G401.6 (cell line): ENCODE measurements around the gene SRPRB.

ENCODE experiments used
- FAIRE-seq: peaks from 2 replicates; lab custom pipeline; 2012; peaks lifted over from hg19 to GRCh38; lab: Jason Lieb, UNC

SRPRB gene

DNA sequence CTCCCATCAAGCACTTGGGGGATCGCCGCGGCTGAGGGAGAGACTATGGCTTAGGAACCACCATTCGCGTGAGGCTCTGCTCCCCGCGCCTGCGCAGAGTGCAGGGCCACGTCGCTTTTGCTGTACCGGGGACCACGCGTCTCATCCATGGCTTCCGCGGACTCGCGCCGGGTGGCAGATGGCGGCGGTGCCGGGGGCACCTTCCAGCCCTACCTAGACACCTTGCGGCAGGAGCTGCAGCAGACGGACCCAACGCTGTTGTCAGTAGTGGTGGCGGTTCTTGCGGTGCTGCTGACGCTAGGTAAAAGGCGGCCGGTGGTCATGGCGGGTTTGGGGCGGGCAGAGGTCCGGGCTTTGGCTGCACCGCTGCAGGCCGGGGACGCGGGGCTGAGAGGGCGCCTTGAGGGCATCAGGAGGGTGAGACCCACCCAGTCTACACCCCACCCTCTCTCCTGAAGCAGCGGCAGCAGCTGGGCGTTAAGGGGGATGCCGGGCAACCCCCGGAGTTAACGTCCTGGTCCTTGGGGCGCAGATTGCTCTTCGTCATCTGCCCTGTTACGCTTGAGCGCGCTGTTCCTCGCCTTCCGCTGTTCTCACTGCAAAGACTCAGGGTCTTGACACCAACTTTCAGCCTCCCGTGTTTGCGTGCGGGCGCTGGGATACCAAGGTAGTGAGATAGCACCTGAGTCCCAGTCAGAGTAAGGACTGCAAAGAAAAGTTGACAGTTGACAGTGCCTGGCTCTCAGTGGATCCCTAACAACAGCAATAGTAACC lies at the start of gene SRPRB:
TSS of gene SRPRB (plus strand) at position 114 of the 774 bp plus-strand sequence. CDS start at position 148, 34 bp downstream.
- FAIRE-seq, result peak; percentile 59

GRCh38 chr3:133756716-133757694 lies 48.6 kb upstream of the SRPRB start:
- FAIRE-seq, result no peak

- no peak for FAIRE-seq
Measured at GRCh38 chr3:133757701-133758567, 47.7 kb upstream of the SRPRB start.

DNA sequence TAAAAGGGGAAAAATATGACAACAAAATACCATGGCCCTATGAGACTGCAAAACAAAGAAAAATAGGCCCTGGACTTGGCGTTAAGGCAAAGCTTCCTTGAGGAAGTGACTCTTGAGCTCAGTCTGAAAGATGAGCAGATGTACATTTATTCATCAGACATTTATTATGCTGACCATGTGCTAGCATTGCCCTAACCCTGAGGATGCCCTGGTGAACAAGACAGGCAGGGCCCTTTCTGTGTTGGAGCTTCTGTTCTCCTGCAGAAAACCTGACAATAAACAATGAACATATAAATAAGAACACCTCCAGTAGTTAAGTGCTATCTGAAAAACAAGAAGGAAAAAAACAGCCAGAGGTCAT lies 47.1 kb upstream of the SRPRB start:
- FAIRE-seq, result no peak

GRCh38 chr3:133758964-133759739 lies 46.5 kb upstream of the SRPRB start:
- FAIRE-seq, result no peak

DNA sequence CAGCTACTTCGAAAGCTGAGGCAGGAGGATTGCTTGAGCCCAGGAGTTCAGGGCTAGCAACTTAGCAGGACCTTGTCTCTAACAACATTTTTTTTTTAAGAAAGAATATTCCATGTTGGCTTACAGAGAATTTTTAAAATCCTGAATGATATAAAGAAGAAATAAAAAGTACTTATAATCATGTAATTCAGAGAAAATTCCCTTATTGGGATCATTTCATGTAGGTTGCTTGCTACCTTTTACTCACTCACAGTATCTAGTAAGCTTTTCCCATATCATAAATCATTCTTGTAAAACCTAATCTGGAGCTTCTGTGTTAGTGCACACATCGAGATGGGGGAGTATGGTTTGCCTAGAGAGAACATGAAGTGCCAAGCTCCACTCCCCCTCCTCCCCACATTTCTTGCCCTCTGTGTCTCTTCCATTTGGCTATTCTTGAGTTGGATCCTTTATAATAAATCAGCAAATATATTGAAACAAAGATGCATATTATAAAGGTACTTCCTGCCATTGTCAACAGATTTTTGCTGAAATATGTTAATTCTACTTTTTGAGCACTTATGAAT lies 45.8 kb upstream of the SRPRB start:
- FAIRE-seq, result no peak

DNA sequence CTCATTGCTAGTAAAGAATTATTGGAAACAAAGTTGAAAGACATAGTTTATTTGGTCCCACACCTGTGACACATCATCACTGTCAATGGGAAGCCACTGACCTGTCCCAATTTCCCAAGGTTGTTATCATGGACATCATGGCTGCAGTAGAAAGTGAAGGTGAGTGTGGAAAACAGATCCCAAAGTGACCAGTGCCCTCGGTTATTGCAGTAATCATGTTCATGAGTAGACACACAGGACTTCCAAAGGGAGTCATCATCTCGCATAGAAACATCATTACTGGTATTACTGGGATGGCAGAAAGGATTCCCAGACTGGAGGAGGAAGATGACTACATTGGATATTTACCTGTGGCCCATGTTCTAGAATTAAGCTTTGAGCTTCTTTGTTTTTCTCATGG lies 44.7 kb upstream of the SRPRB start:
- no peak for FAIRE-seq

DNA sequence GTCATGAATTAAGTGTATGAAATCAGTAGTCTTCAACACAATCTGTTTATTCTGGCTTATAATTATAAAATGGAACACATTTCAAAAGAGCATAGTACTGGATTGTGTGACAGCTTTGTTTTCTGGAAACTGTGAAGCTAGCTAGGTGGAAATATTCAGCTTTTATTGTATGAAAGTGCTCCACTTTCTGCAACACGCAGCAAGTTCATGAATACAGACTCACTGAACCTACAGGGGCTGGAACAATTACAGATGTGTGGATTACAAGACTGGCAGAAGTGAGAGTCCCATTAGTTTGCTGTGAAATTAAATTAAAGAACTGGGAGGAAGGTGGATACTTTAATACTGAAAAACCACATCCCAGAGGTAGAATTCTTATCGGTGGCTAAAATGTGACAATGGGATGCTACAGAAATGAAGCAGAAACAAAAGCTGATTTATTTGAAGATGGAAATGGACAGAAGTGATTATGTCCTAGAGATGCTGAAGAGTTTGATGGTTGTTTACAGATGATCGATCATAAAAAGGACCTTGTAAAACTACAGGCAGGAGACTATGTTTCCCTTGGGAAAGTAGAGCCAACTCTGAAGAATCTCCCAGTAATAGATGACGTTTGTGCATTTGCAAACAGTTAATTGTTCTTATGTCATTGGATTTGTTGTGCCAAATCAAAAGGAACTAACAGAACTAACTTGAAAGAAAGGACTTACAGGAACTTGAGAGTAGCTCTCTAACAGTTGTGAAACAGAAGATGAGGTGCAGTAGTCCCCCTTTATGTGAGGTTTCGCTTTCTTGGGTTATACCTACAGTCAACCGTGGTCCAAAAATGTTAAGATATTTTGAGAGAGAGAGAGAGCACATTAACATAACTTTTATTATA lies 43.8 kb upstream of the SRPRB start:
- FAIRE-seq, result no peak

- no peak for FAIRE-seq
Measured at GRCh38 chr3:133762539-133762938, 43.1 kb upstream of the SRPRB start.

GRCh38 chr3:133763797-133764683 lies 41.6 kb upstream of the SRPRB start:
- FAIRE-seq, result no peak

DNA sequence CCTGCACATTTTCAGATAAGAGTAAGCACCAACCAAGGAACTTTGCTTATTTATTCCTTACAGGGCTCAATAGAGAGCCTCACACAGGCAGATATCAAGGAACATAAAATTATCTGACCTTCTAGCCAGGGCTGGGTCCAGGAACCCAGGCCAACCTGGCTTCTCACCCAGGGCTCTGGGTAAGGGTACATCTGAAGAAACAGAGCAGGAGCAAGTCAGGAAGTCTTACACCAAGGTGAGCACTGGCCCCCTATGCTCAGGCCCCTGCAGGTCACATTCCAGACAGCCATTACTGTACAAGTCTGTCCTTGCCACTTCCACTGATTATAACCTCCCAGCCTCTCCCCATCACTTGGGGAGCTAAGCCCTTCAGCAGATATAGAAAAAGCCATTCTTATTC lies 40.4 kb upstream of the SRPRB start:
- FAIRE-seq, result no peak

DNA sequence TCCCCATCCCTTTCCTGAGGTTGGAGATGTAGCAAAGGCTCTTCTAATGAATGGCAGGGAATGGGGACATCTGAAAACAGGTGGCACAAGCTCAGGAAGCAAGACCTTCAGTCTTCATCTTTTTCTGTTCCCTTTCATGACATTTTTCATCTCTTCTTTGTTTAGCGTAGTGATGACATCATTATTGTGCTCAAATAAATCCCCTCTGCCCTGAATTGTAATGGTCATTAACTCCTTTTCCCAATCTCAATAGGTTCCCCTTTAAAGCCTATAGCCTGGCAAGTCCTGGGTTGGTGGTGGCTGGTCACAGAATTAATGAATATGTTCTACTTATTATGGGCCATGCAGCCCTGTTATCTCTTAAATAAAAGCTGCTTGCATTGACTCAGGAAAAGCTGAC lies 38.0 kb upstream of the SRPRB start:
- no peak for FAIRE-seq

GRCh38 chr3:133769536-133769935 lies 36.1 kb upstream of the SRPRB start:
- FAIRE-seq, result no peak

DNA sequence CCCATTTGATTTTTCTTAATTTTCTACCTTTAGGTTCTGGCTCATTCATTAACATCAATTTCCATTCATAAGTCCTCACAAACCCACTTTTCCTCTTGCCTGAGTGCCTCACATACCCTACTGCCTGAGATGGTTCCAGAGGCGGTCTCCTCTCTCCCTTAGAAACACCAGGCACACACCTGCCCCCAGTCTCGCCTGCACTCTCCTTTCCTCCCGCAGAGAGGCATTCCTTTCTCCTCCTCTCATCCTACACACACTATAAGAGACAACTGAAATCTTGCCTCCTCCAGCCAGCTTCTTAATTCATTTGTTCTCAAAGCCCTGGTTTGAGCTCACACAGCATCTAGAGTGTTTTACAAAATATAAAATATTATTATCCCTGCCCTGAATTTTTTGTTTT lies 31.9 kb upstream of the SRPRB start:
- FAIRE-seq, result no peak

DNA sequence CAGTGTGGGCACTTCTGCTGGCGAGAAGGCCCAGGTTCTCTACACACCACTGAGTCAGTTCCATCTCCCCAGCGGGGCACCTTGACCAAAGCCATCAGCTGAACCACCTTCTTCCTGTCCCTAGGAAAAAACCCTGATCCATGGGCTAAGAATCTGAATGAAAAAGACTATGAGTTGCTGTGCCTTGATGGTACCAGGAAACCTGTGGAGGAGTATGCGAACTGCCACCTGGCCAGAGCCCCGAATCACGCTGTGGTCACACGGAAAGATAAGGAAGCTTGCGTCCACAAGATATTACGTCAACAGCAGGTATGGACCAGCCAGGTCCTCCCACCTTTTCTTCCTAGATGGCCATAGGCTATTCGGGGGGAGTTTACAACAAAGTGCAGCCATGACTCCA lies 30.3 kb upstream of the SRPRB start:
- FAIRE-seq, result no peak

GRCh38 chr3:133775835-133776234 lies 29.8 kb upstream of the SRPRB start:
- no peak for FAIRE-seq

DNA sequence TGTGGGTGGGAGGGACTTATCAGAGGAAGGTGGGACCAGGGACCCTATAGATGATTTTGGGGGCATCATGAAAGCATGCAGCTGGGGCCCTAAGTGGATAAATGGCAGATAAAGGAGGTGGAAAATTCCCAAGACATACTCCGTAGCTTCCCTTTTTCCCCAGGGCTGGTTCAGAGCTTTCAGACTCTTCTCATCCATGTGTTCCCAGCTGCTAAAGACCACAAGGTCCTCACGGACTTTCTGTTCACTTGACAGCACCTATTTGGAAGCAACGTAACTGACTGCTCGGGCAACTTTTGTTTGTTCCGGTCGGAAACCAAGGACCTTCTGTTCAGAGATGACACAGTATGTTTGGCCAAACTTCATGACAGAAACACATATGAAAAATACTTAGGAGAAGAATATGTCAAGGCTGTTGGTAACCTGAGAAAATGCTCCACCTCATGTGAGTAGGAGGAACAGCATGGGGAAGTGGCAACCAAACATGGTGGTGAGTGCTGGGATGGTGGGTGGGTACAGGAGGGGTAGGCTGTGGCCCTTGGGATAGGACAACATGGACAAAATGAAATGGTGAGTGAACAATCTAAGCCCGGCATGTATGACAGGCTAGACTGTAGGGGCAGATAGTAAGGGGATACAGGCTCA lies 28.7 kb upstream of the SRPRB start:
- no peak for FAIRE-seq

DNA sequence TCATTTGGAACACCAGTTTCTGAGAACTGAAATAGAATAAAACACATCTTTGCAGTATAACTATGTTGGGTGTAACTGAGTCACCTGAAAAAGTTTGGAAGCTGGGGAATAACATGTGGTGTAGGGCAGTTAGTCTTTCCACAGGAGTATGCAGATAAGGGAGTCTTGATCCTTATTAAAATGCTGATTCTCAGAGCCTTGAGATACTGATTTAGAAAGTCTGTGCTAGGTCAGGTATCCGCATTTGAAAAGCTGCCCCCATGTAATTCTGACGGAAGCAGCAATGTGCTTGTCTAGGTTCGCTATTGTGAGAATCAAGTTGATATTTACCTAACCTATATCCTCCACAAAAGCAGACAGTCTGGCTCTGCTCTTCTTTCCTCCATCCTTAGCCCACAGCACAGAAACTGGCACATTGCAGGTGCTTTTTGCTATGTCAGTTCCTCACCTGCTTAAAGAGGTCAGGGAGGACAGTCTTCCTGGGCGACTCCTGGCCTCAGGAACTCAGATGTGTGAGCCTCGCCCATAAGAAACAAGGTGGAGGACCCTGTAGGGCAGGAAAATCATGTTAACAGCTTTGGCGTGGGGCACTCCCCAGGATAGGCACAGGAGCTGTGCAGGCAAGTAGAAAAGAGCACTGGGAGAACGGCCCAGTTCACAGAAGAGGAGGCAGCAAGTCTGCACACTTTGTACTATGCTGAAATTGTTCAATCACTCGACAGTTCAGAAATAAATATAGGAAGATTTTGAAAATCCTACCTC lies 27.6 kb upstream of the SRPRB start:
- no peak for FAIRE-seq
